NB4 (cell line): ENCODE results near the gene ARL8B.

Experiments
- POLR2A ChIP-seq: IDR thresholded peaks from 2 replicates; pipeline ENCODE4 v1.6.1; 2011; ENCODE audit warnings: mild to moderate bottlenecking; ENCODE audit not compliant: insufficient read length; ENCODE audit errors: extremely low read depth
- TF ChIP-seq, protein P1 (sequence below): IDR thresholded peaks from one replicate; pipeline ENCODE4 v1.5.1; 2012; ENCODE audit warnings: low read depth, low read length
- TF ChIP-seq, protein P2 (sequence below): IDR thresholded peaks from 2 replicates; pipeline ENCODE4 v1.6.1; 2011; ENCODE audit warnings: low read depth, low read length

DNA sequence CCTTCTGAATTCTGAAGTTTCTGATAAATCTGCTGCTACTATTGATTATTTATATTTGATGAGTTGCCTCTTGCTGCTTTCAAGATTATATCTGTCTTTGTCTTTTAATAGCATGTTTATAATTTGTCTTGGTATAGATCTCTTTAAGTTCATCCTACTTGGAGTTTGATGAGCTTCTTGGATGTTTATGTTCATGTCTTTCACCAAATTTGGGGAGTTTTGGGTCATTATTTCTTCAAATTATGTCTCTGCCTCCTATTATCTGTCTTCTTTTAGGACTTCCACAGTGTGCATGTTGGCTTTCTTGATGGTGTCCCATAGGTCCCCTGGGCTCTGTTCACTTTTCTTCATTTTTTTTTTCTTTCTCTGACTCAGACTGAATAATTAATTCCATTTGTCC lies 33.1 kb downstream of the ARL8B start:
- TF ChIP-seq, protein P1, sequence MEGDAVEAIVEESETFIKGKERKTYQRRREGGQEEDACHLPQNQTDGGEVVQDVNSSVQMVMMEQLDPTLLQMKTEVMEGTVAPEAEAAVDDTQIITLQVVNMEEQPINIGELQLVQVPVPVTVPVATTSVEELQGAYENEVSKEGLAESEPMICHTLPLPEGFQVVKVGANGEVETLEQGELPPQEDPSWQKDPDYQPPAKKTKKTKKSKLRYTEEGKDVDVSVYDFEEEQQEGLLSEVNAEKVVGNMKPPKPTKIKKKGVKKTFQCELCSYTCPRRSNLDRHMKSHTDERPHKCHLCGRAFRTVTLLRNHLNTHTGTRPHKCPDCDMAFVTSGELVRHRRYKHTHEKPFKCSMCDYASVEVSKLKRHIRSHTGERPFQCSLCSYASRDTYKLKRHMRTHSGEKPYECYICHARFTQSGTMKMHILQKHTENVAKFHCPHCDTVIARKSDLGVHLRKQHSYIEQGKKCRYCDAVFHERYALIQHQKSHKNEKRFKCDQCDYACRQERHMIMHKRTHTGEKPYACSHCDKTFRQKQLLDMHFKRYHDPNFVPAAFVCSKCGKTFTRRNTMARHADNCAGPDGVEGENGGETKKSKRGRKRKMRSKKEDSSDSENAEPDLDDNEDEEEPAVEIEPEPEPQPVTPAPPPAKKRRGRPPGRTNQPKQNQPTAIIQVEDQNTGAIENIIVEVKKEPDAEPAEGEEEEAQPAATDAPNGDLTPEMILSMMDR, result no peak
- TF ChIP-seq, protein P2, sequence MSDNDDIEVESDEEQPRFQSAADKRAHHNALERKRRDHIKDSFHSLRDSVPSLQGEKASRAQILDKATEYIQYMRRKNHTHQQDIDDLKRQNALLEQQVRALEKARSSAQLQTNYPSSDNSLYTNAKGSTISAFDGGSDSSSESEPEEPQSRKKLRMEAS, result no peak
- no peak for TF ChIP-seq POLR2A
